NCI-H2196 (cell line): ENCODE measurements around the gene CACNA1I.

Source experiments
- DNase-seq: peaks from one replicate; lab custom pipeline; 2025; ENCODE audit not compliant: unreplicated experiment; lab: John Stamatoyannopoulos, UW

The CACNA1I gene

GRCh38 chr22:39646398-39647063 is 76.0 kb downstream of the CACNA1I start:
- DNase-seq: no peak

- no peak for DNase-seq
Measured at GRCh38 chr22:39647836-39648629, 77.5 kb downstream of the CACNA1I start.

- no peak for DNase-seq
Measured at GRCh38 chr22:39648630-39648950, 78.0 kb downstream of the CACNA1I start.

- DNase-seq: no peak
Measured at GRCh38 chr22:39649500-39650089, 79.0 kb downstream of the CACNA1I start.

GRCh38 chr22:39651053-39651996 is 80.8 kb downstream of the CACNA1I start:
- DNase-seq: no peak

GRCh38 chr22:39652990-39653786 is 82.6 kb downstream of the CACNA1I start:
- DNase-seq: no peak

- no peak for DNase-seq
Measured at GRCh38 chr22:39653787-39654077, 83.2 kb downstream of the CACNA1I start.

GRCh38 chr22:39654131-39654926 is 83.8 kb downstream of the CACNA1I start:
- no peak for DNase-seq

GRCh38 chr22:39655004-39655579 is 84.5 kb downstream of the CACNA1I start:
- DNase-seq: no peak

- no peak for DNase-seq
Measured at GRCh38 chr22:39655831-39656230, 85.3 kb downstream of the CACNA1I start.

- no peak for DNase-seq
Measured at GRCh38 chr22:39656495-39657490, 86.2 kb downstream of the CACNA1I start.

GRCh38 chr22:39658367-39658766 is 87.8 kb downstream of the CACNA1I start:
- no peak for DNase-seq

- no peak for DNase-seq
Measured at GRCh38 chr22:39658806-39659463, 88.4 kb downstream of the CACNA1I start.

GRCh38 chr22:39661501-39661841 is 90.9 kb downstream of the CACNA1I start:
- DNase-seq: no peak

GRCh38 chr22:39661842-39662685 is 91.5 kb downstream of the CACNA1I start:
- no peak for DNase-seq

GRCh38 chr22:39662686-39663052 is 92.1 kb downstream of the CACNA1I start:
- no peak for DNase-seq

- no peak for DNase-seq
Measured at GRCh38 chr22:39663751-39664150, 93.2 kb downstream of the CACNA1I start.
